ENCODE measurements around the gene OTOF.

Gene OTOF
- 3.1 to 5.1 (median 4.1) reads per million in 4 donors for total RNA-seq

DNA sequence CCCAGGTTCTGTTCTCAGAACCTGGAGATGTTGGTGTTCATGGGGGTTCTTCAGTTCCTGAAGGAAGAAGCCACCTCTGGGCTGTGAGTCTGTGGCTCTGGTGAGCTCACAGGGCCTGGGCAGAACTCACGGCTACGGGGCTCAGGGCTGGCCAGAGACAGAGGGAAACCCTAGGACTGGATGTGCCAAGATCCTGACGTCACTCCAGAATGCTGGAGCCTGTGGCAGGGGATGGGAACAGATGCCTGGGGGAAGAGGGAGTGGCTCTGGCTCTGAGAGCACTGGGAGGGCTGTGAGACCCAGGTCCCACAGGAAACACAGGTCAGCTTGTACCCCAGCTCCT lies at the start of gene OTOF:
OTOF (minus strand) TSS at position 214 of the 343 bp plus-strand sequence.
- no peak for DNase-seq

DNA sequence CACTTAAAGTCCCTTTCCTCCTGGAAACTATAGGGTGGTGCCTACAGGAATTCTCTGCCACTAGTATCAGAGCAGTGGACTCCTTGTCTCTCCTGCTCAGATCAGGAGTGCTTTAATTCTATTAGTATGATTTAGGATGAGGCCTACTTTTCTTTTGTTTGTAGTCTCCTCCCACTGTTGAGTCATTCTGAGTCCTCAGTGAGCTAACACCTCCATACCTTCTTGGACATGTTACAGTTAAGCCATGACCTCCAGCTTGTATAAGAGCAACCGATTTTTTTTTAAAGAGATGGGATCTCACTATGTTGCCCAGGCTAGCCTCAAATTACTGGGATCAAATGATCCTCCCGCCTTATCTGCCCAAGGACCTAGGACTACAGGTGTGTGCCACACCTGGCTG lies 48.7 kb upstream of the OTOF start:
- no peak for DNase-seq

DNA sequence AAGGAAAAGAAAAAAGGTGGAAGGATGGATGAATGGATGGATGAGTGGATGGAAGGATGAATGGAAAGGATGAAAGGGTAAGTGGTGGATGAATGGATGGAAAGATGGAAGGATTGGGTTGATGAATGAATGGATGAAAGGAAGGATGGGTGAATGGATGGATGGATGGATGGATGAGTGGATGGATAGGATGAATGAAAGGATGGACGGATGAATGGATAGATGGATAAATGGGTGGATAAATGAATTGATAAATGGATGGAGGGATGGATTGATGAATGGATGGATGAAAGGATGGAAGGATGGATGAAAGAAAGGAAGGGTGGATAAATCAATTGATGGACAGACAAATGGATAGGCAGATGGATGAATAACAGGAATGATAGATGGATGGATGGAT lies 48.2 kb upstream of the OTOF start:
- no peak for DNase-seq

DNA sequence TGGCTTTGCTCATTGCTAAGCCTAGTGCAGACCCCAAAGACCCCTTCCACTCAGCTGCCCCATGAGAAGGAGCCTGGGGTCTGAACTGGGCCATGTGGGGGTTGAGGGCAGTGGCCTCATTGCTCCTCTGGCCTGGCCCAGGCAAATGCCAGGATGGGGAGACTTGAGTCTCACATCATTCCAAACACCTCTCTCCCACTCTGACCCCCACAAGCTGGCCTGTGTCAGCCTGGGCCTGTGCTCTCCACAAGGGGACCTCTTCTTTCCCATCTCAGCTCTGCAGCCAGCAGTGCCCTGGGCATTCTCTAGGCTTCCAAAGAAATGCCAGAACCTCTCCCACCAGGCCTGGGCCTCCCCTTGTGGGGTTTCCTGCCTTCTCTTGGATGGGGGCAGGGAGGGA lies 45.8 kb upstream of the OTOF start:
- DNase-seq, result no peak

DNA sequence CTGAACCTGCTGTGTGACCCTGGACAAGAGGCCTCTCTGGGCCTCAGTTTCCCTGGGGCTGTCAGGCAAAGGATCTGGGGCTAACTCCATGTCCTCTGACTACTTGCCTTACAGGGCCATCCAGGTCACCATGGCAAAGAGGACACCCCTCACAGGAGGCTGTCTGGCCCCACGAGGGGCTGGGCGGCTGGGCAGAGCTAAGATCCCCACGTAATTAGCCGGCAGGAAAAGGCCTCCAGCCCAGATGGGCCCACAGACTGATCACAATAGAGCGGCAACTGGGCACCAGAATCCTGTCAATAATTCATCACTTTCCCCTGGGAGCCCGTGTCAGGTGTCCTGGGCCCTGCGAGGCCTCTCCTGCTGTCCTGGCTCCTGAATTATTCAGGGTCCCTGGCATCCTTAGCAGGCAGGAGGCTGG lies 44.8 kb upstream of the OTOF start:
- DNase-seq, result no peak

DNA sequence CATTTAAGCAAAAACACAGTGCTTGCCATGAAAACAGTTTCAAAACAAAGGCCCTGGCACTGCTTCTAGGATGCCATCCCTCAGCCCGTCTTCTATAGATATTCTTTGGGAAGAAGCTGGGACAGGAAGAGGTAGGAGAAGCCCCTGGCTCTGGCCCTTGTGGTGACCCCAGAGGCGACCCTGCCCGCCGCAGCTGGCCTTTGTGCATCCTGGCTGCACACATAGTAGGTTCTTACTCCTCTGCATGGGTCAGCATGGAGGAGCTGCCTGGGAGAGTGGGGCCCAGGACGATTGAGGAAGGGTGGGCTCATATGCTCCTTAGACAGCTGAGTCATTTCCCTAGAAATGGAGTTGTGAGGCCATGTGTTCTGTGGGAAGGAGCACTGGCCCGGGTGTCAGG lies 44.4 kb upstream of the OTOF start:
- DNase-seq, result no peak

DNA sequence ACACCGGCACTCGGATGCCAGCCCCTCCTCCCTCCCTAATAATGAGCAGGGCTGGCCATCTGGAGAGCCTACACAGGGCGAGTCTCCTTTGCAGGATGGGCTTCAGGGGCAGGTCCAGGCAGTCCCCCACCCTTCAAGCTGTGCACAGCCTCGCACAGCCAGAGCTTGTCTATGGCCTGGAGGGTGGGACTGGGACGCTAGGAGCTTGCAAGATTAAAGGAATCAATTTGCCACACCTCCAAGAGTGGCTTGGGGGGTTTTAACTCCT lies 43.9 kb upstream of the OTOF start:
- DNase-seq, result no peak

DNA sequence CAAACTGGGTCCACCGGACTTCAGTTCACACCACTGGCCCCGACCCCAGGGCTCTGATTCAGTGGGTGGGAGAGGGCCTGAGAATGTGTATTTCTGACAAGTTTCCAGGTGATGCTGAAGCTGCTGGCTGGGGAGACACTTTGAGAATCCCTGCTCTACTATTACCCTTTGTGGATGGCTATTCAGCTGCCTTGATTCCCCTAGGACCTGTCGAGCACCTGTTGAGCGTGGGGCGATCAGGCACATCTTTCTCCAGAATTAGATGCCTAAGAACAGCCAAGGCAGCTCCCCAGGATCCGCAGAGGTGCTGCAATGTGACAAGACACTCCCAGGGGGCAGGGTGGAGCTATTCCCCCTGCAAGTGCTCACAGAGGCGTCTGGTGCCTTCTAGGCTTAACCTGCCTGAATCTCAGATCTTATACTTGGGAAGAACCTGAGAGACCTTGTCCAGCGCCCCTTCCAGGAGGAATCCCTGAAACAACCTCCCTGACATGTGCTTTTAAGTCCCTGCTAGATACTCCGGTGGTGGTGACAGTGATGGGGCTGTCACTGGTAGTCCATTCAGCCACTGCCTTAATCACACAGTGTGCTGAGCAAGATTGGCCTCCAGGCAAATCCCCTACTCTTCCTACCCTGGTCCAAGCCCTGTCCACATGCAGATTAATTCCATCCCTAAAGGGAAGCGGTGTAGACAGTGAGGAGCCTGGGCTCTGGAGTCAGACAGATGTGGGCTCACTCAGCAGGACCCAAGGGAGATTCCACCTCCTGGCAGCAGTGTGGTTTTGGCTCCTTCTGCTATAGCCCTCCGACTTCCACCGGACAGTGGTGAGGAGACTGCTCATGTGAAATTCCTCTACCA lies 43.4 kb upstream of the OTOF start:
- no peak for DNase-seq

DNA sequence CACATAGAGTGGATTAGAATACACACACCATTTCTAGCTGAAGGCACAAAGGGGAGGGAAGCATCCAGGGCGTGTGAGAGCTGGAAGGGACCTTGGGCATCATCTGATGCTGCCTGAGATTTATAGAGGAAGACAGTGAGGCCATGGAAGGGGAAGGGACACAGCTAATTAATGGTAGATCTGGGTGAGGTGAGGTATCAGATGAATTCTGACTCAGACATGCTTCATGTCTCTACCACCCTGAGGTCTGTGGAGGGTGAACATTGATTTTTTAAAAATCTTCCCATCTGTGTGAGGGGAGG lies 42.2 kb upstream of the OTOF start:
- DNase-seq, result no peak

DNA sequence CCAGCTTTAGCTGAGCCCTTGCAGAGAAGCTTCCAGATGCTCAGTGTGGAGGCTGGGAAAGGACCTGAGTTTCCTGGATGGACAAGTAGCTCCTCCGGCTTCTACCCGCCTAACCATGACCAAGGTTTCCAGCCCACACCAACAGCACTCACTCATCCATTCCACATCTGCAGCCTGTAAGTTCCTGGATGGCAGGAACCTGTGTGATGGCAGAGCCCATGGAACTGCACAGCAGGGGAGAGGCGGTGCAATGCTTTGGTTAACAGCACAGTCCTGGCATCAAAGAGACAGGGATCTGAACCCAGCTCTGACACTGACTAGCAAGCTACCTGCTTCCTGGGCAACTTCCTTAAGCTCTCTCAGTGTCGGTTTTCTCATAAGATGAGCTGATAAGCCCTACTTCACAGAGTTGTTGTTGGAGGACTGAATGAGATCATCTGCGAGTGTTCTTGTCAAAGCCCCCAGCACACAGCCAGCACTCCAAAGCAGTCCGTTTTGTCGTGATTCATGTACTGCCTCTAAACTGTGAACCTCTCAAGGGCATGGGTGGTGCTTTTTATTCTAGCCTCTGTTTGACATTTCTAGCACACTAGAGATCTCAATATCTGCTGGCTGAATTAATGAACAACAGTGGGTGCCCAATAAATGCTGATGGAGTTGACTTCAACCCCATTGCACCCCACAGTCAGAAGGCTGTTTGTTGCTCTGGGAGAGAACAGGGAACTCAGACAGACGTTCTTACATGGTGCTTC lies 41.6 kb upstream of the OTOF start:
- DNase-seq, result peak in 1 of 5 donors; percentile 25

DNA sequence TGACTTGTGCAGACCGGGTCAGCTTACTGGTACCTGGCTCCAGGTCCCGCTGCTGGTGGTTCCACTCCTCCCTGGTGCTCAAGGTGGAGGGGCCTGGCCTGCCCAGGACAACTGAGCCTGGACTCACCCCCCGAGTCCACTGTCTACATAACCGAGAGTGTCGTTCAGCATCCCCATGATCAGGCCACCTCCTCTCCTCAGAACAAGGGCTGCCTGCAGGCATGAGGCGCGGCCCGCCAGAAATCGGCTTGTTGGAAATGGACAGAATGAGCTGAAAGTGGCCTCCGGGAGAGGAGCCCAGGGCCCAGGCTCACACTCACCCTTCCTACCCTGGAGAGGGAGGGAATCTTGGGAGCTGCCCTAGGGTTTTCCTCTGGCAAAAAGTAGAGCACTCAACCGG lies 38.9 kb upstream of the OTOF start:
- no peak for DNase-seq

DNA sequence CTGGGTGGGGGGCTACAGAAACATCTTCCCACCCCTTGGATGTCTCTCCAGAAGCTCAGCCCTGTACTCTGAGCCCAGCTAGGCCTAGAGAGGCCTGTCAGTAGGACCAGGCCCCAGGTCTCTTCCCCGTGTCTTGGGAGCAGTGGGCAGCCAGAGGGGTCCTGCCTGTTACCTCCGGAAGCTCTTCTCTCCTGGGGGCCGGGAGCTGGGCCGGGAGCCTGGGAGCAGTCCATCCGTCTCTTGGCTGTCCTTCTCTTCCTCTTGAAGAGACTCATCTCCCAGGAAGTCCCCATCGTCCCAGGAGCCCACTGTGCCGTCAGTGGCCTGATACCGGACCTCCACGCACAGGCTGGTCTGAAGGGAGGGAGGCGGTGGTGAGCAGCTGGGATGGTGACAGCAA lies 38.3 kb upstream of the OTOF start:
- no peak for DNase-seq

DNA sequence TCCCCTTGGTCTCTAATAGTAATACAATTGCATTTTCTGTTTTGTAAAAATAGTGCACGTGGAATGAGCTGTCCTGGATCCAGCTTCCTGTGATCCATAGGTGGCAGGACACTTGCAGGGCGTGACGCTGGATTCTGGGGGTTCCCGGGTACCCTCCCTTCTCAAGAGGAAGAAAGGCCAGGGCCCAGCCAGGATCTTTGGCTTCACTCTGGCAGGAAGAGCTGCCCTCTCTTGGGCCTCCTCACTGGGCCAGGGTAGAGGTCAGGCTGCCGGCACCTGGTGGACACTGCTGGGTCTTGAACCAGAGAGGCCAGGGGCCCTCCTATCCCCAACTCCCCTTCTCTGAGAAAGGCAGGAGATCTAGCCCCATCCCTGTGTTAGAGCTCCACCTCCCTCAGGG lies 37.8 kb upstream of the OTOF start:
- no peak for DNase-seq

DNA sequence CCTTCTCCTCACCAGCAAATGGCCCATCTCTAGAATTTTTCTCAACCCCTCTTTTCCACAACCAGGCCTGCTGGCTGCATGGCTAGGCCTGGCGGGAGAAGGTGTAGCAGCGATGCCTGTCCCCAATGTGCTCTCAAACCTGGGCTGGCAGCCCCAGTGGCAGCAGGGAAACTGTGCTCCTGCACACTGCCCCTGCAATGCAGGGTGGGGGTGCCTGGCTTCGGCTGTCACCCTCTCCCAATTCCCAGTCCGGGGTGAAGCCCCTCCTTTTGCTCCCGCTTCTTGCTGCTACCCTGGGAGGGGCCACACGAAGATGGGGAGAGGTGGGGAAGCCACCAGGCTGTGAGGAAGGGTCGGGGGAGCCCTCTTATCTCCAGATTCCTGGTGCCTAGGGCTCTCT lies 36.1 kb upstream of the OTOF start:
- DNase-seq, result no peak

DNA sequence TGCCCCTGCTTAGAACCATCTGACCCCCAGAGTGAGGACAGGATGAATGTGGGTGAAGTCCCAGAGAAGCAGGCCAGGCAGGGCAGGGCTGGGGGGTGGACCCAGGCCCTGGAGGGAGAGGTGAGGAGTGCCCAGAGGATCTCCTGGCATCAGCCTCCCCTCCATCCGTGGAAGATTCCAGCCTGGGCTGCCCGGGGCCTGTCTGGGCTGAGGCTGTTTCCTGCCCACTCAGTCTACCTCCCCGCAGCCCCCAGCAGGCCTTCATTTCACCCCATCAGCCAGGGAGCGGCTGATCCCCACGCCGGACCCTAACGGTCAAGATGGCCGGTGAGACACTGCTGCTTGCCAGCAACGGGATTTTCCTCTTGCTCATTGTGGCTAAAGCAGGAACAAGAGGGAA lies 35.3 kb upstream of the OTOF start:
- no peak for DNase-seq

DNA sequence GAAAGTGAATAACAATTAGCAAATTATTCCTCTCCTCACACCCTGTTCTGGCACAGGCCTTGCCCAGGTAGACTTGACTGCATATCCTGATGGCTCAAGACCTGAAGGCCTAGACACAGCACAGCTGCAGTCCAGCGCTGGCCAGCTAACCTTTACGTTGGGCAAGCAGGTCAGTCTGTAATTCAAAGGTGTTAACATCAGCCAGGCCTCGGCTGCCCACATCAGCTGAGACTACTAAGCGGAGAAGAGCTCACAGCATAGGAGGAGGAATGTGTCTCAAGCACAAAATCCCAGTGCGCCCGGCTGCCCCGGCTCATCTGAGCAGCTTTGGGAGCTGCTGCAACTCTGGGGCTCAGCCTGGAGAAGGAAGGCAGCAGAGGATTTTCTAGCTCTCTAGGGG lies 33.5 kb upstream of the OTOF start:
- no peak for DNase-seq

DNA sequence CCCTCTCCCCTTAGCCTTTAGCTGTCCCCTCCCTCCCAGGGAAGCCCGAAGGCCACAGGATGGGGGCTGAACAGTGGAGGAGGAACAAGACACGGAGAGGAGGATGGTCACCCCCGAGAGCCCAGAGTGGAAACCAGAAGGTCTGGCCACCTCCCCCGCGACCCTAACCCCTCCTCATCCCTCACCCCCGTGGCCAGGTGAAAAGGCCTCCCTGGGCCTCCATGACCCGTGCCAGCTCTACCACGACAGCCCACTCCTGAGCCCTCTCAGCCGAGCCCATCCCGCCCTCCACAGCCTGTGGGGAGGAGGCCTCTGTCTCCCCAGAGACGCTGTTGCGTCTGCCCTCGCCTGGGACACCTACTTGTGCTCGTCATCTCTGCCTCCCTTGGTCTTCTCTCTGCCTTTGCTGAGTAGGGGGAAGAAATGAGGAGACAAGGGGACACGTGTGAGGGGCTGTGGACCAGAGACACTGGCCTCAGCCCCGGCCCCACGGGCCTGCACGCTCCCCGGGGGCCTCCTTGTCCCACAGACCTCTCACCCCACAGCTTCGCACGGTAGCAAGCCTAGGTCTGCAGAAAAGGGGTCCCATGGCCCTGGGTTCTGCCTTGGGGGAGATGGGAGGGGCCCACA lies 32.5 kb upstream of the OTOF start:
- no peak for DNase-seq

DNA sequence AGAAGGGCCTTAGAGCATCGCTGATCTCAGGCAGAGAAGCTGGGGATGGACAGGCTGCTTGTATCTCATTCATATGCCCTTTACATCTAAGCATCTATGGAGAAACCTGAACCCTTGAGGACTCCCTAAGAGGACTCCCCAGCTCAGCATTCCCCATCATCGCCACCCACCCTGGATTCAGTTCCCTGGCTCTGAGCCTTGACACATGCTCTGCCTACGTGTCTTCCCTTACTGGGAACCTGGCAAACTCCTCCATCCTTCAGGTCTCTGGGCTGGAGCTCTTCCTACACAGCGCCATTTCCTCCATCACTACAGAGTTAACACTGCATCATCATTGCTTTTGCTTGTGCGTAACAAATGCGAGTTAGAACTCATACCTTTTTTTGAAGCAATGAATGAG lies 31.2 kb upstream of the OTOF start:
- DNase-seq, result no peak

DNA sequence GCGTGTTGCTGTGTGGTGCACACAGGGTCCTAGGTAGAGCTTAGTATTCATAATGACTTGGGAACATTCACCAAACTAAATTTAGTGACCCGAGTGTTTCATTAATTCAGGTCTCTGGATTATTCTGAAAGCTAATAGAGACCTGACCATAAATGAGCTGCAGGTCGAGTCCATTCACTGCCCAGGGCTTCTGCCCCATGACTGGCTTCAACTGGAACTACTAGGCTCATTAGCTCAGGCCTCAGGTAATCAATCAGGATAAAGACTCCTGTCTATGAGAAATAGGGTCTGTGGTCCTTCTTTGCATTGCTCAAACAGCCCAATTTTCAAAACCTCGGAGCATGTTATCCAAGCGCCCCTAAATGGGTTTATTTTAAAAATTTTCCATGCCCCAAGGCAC lies 30.0 kb upstream of the OTOF start:
- no peak for DNase-seq

DNA sequence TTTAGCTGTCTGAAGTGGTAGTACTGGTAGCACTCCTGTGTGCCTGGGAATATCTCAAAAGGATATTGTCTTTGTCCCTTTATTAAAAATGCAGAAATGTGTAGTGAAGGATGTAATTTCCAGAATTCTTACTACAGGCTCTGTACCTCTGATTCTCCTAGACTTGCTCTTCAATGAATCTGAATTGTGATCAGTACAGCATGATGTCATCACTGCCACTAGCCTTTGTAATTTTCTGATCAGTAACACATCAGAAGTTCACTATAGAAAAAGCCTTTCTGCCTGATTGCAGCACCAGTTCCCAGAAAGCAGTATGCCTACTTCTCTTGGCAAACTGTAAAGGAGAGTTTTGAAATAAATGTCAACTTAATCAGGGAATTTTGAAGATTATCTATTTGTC lies 29.2 kb upstream of the OTOF start:
- DNase-seq, result no peak

DNA sequence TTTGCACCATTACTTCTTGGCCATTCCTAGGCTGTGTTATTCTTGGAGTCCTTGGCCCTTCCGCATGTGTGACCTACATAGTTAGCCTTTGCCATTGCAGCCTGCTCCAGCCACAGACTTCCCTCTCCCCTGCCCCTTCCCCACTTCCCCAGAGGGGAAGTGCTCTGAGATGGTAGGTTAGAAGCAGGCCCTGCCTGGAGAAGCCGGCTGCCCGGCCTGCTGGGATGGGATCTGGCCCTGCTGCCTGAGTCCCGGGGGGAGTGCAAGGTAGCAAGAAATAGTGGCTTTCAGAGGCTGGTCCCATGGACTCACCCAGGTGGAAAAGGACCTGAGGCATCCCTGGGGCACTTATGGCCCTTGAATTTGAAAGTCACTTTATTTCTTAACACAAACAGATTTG lies 28.4 kb upstream of the OTOF start:
- DNase-seq, result no peak

DNA sequence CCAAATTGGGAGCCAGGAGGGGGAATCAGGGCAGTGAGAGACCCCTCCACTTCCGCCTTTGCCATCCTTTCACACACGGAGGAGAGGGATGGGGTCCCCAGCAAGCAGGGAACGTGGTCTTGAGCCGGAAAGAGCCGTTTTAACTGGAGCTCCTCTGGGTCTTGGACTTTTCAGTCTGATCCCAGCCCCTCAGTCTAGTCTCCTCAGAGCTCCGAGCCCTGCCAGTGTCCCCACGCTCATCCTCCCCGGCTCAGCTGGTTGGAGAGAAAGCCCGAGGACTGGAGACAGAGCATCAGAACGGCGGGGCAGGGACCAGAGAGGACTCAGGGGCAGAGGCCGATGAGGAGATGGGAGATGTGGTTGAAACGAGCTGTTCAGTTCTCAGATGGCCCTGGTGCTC lies 26.1 kb upstream of the OTOF start:
- DNase-seq, result no peak

DNA sequence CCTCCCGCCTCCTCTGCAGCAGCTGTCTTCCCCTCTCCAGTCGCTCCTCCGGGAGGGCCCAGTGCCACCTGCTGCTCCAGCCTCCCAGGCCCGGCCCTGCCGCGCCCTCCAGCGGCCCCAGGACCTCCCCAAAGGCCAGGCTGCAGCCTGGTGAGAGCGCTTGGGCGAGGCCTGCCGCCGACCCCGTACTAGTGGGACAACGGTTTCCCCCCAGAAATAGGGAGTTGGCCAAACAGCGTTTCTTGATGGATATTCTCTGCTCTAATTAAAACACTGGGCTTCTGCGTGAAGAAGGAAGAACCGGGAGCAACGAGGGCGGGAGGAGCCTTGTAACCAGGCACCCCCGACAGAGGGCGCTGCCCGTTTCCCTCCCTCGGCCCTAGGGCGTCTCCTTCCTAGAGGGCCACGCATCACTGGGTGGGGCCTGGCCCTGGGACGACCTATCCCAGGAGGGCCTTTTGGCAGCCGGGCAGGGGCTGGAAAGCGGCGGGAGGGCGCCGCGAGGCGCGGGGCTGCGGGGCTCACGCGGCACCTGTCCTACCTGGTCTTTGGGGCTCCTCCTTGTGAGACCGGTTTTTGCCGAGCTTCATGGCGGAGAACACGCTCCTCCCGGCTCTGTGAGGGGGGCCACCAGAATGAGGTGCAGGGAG lies 25.4 kb upstream of the OTOF start:
- peak; percentile 48 to 77 (median 66) for DNase-seq

DNA sequence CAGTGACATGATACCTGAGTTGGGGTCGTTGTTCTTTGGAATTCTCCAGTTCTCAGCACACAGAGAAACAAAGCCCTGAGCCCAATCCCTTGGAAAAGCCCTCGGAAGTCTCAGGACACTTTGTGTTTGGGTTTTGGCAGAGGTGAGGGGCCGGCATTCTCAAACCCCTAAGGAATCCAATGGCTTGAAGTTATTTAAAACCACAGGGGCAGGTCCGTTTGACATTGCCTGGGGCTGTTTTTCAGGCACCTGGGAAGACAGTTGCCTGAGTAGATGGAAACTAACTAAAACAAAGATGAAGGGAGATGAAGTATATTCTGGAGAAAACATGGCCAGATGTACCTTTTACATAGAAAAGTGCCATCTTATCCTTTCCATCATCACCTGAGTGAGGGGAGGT lies 22.5 kb upstream of the OTOF start:
- DNase-seq, result no peak

Data from T-helper 1 cell (primary cell).